ENCODE measurements around the gene TAGLN3. TPM values are rescaled to one million over a fixed set of nuclear protein-coding genes. Genes with fewer than 3 reads are reported as not detected.

Gene TAGLN3
- total and polyA plus RNA-seq, 2 experiments from 2014 or later, result 1.6 TPM

DNA sequence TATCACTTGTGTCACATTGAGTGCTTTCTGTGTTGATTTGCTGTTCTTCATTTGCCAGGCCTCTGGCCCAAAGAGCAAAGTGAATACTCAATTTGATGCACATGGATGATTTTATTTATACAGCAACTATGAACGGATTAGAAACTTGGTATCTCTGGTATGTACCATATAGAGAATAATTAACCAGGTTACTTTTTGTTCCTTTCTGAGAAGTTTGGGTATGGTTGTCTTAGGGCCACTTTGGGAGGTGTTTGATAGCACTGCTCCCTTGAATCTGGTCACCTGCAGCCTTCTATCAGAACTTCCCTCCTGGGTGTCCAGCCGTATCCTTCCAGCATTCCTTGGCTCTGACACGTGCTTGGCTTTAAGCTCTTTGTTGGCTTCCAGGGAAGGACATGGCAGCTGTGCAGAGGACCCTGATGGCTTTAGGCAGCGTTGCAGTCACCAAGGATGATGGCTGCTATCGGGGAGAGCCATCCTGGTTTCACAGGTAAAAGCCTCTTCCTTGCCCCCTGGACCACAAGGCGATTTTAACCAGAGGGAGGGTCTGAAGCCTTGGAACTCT, 12.7 kb downstream of the TAGLN3 start:
- no peaks in the 10 kb centered on the region for H3K9me3 ChIP-seq (ENCODE audit: low read depth)
- peaks cover 11% of the 10 kb centered on the region for H3K4me1 ChIP-seq (ENCODE audit: low read depth)
- no peak overlapping the region for H3K4me3 ChIP-seq
- TF ChIP-seq, protein P1, sequence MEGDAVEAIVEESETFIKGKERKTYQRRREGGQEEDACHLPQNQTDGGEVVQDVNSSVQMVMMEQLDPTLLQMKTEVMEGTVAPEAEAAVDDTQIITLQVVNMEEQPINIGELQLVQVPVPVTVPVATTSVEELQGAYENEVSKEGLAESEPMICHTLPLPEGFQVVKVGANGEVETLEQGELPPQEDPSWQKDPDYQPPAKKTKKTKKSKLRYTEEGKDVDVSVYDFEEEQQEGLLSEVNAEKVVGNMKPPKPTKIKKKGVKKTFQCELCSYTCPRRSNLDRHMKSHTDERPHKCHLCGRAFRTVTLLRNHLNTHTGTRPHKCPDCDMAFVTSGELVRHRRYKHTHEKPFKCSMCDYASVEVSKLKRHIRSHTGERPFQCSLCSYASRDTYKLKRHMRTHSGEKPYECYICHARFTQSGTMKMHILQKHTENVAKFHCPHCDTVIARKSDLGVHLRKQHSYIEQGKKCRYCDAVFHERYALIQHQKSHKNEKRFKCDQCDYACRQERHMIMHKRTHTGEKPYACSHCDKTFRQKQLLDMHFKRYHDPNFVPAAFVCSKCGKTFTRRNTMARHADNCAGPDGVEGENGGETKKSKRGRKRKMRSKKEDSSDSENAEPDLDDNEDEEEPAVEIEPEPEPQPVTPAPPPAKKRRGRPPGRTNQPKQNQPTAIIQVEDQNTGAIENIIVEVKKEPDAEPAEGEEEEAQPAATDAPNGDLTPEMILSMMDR (IDR thresholded peaks at IDR 0.05; ENCODE audit: low read depth, low read length), result no peak
- no peak for DNase-seq (ENCODE audit: low read depth in 1 of 2, low spot score in 1 of 2)
- H3K27ac ChIP-seq, result no peak overlapping the region
- no peaks in the 10 kb centered on the region for H3K36me3 ChIP-seq
- H3K27me3 ChIP-seq, result peaks cover 30% of the 10 kb centered on the region

DNA sequence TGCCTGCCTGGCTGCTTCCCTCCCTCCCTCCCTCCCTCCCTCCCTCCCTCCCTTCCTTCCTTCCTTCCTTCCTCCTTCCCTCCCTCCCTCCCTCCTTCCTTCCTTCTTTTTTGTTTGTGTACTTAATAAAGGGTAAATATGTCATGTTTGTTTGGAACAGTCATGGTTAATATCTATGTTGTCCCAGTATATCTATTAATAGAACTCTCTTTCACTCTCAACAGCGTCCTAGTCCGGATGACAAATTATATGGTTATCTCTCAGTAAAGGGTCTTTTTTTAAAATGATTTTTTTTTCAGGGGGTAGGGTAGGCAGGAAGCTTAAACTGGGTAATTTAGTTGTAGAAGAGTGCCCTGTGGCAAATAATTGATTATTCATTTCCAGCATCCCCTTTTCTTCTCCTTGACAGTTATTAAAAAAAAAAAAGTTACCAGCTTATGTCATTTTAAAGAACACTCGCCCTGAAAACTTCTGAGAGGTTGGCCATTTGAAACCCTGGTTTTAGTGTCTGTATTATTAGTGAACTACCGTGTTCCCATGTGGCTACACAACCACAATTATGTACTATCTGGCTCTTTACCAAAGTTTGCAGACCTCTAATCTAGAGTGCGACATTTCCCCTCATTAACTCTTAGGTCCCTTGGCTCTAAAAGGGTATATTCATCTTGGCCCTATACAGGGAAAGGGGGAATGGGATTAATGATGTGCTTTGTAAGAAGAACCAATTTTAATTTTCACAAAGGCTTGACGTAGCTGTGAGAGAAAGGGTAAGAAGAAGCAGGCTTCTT, 13.7 kb downstream of the TAGLN3 start:
- Histone ChIP-seq H3K27ac (no peak overlapping the region), H3K9me3 (ENCODE audit: low read depth) (no peaks in the 10 kb centered on the region), H3K27me3 (peaks cover 27% of the 10 kb centered on the region), H3K36me3 (no peaks in the 10 kb centered on the region), H3K4me1 (ENCODE audit: low read depth) (peaks cover 11% of the 10 kb centered on the region), H3K4me3 (no peak overlapping the region)
- TF ChIP-seq, protein P1 (IDR thresholded peaks at IDR 0.05; ENCODE audit: low read depth, low read length), result no peak
- peak in 1 of 2 donors; percentile 40 for DNase-seq (ENCODE audit: low read depth in 1 of 2, low spot score in 1 of 2)

DNA sequence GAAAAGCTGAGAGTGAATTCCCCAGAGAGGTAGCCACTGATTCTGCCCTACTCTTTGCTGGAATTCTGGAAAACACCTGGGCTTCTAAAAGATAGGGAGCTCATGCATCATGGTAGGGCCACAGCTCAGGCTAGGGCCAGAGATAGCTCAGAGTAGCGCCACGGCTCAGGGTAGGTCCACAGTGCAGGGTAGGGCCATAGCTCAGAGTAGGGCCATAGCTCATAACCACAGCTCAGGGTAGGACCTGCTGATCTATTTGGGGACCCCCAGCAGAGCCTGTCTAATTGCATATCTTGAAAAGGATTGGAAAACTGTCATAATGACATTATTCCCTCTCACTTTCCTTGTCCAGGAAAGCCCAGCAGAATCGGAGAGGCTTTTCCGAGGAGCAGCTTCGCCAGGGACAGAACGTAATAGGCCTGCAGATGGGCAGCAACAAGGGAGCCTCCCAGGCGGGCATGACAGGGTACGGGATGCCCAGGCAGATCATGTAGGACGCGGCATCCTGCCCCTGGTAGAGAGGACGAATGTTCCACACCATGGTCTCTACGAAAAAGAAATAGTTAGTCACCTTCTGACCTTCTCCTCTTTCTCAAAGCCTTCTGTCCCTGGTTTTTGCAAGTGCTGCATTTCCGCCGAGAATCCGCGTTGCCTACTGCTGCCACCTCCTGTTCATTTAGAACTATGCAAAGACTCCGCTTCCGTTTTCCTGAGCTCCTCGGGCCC, 14.5 kb downstream of the TAGLN3 start:
- Histone ChIP-seq H3K36me3 (no peaks in the 10 kb centered on the region), H3K27ac (no peak overlapping the region), H3K9me3 (ENCODE audit: low read depth) (no peaks in the 10 kb centered on the region), H3K4me3 (no peak overlapping the region), H3K4me1 (ENCODE audit: low read depth) (peaks cover 11% of the 10 kb centered on the region), H3K27me3 (peaks cover 26% of the 10 kb centered on the region)
- DNase-seq (ENCODE audit: low read depth in 1 of 2, low spot score in 1 of 2), result peak; percentile 85 to 86
- TF ChIP-seq, protein P1 (IDR thresholded peaks at IDR 0.05; ENCODE audit: low read depth, low read length), result peak; percentile 78

DNA sequence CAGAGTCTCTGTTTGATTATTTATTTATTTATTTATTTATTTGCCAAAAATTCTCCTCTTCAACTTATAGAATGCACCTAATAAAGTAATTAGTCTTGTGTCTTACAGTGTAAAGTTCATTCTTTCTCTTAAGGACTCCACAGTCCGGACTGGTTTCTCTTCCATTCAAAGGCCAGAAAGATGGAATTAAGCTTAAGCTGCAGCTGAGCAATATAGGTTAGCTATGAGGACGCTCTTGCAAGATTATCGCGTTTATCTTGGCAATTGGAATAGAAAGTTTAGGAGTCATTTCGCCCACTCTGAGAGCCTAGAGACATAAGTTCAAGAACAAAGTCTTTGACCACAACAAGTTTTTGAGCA, 15.0 kb downstream of the TAGLN3 start:
- DNase-seq (ENCODE audit: low read depth in 1 of 2, low spot score in 1 of 2), result no peak
- no peak overlapping the region for H3K4me3 ChIP-seq
- H3K27me3 ChIP-seq, result peaks cover 26% of the 10 kb centered on the region
- no peak overlapping the region for H3K27ac ChIP-seq
- TF ChIP-seq, protein P1 (IDR thresholded peaks at IDR 0.05; ENCODE audit: low read depth, low read length), result no peak
- H3K36me3 ChIP-seq, result no peaks in the 10 kb centered on the region
- H3K9me3 ChIP-seq (ENCODE audit: low read depth), result no peaks in the 10 kb centered on the region
- peaks cover 11% of the 10 kb centered on the region for H3K4me1 ChIP-seq (ENCODE audit: low read depth)

DNA sequence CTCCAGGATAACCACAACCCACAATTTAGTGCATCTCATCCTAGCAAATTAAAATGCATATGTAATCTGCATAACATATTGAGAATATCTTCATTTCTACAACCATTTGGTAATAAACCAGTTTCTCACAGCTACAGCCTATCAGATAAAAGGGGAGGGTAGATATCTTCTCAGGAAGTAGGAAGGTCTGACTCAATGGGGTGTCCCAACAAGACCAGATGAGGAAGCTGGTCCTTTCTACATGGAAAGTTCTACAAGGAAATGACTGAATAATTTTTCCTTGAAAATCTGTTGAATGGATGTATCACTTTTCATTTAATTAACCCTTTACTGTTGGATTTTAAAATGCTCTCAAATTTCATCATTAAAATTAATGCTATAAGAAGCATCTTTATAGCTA, 18.4 kb downstream of the TAGLN3 start:
- H3K4me3 ChIP-seq, result no peak overlapping the region
- no peak for DNase-seq (ENCODE audit: low read depth in 1 of 2, low spot score in 1 of 2)
- TF ChIP-seq, protein P1 (IDR thresholded peaks at IDR 0.05; ENCODE audit: low read depth, low read length), result no peak
- H3K9me3 ChIP-seq (ENCODE audit: low read depth), result no peaks in the 10 kb centered on the region
- H3K27ac ChIP-seq, result no peak overlapping the region
- peaks cover 32% of the 10 kb centered on the region for H3K27me3 ChIP-seq
- peaks cover 7% of the 10 kb centered on the region for H3K4me1 ChIP-seq (ENCODE audit: low read depth)
- H3K36me3 ChIP-seq, result no peaks in the 10 kb centered on the region
